Right lobe of liver (tissue), 4 donors: ENCODE measurements around the gene CD244.

Source experiments
- POLR2A ChIP-seq: fragments of 450-650 bp; IDR thresholded peaks from one replicate; pipeline ENCODE4 v1.6.1; 2017; ENCODE audit warnings: antibody characterized with exemption, mild to moderate bottlenecking
- TF ChIP-seq, protein P1 (sequence below), 4 donors: fragments of 200-600 bp in 3 of 4; fragments of 450-650 bp in 1 of 4; IDR thresholded peaks; one replicate each; pipeline versions ENCODE4 v1.5.1 to v1.8.0; 2016 to 2022; ENCODE audit warnings: antibody characterized with exemption in 4 of 4, mild to moderate bottlenecking in 2 of 4
- donor health status: DM: no; HTN: no; CAD: no.
- donor health status: DM: no; HTN: no; CAD: no.
- donor health status: DM: no; HTN: yes; CAD: no.

DNA sequence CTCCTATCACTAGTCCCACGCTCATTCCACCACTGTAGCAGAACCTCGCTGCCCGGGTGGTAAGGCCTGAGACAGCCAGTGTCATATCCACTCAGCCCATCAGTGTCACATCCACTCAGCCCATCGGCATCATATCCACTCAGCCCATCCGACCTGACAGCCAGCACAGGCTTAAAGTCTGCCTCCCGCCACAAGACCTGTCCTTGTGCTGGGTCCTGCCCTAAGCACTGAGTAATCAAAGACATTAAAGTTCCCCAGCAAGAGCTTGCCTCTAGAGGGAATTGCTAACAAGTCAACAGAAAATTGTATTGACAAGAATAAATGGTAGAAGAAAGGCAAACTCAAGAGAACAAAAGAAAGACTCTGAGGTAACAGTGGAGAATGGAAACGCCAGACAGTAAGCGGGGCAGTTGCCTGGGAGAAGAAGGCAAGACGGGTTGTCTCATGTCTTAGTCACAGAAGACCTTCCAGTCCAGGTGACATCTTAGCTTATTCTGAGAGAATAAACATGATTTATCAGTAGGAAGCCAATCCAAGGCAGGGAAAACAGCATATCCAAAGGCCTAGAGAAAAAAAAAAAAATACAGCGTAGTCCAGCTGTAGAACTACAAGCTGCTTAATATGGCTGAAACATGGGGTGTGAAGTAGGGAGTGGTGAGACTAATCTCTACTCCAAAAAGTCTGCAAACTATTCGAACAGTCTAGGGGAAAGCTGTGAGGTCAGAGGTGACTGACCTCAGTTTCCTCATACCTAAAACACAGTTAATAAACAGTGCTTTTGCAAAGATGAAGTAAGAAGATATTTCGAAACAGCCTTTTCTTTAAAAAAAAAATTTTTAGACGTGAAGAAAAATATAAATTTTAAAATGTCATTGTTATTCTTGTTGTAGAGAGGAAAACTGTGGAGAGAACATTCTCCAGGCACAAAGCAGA, 21.2 kb upstream of the CD244 start:
- TF ChIP-seq, protein P1, sequence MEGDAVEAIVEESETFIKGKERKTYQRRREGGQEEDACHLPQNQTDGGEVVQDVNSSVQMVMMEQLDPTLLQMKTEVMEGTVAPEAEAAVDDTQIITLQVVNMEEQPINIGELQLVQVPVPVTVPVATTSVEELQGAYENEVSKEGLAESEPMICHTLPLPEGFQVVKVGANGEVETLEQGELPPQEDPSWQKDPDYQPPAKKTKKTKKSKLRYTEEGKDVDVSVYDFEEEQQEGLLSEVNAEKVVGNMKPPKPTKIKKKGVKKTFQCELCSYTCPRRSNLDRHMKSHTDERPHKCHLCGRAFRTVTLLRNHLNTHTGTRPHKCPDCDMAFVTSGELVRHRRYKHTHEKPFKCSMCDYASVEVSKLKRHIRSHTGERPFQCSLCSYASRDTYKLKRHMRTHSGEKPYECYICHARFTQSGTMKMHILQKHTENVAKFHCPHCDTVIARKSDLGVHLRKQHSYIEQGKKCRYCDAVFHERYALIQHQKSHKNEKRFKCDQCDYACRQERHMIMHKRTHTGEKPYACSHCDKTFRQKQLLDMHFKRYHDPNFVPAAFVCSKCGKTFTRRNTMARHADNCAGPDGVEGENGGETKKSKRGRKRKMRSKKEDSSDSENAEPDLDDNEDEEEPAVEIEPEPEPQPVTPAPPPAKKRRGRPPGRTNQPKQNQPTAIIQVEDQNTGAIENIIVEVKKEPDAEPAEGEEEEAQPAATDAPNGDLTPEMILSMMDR (IDR thresholded peaks at IDR 0.05), result no peak
- TF ChIP-seq POLR2A, result no peak
